GM18508 (cell line): ENCODE results near the gene ARPP21.

Experiments used
- ATAC-seq: cut with Tn5 transposase; IDR thresholded peaks from one replicate; pipeline ENCODE4 v1.9.1; 2021; ENCODE audit warnings: moderate number of reproducible peaks; ENCODE audit not compliant: insufficient read depth, unreplicated experiment

The ARPP21 gene

DNA sequence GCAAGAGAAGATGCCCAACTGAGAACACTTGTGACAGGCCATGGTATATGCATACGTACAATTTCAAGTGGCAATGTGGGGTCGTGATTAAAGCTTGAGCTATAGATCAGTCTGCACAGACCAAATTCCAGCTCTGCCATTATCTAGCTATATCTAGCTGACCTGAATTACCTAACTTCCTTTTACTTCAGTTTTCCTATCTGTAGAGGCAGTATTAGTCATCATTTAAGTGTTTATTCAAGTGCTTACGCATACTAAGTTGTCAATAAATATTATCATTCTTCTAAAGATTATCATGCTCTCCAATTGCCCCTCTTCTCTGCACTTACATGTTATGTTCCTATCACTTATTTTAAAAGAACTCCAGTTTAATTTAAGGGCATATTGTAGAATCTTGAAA is 87.9 kb downstream of the ARPP21 start:
- ATAC-seq, result no peak

DNA sequence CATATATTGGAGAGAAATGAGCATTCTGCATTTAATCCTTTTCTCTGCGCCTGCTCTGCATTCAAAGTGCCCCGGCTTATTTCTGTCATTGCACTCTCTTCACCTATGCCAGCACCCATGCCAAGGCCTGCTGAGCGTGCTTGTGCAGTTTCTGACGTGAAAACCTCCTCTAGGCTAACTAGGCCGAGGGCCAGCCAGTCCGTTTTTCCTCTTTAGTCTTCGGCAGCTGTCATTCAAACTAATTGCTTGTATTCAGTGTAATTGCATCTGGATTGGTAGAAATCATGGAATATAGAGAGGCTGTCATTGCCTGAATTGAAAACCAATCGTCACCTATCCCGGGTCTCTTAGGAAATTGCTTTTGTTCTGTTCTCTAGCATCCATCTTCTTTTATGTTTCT is 94.0 kb downstream of the ARPP21 start:
- ATAC-seq, result no peak

DNA sequence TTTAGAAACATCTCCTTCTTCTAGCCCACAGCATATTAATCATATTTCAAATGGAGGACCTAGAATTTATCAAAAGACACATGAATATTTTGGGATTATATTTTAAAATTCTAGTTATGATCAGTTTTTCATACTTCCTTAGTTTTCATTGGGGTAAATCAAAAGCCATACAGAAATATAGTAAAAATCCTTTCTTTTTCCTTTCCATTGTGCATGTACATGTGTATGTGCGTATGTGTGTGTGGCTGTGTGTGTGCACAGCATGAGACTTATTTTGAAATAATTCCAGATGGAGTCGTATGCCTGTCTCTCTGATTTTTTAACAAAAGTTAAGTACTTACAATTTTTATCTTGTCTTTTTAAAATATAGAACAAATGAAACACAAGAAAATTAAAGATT is 94.5 kb downstream of the ARPP21 start:
- no peak for ATAC-seq

DNA sequence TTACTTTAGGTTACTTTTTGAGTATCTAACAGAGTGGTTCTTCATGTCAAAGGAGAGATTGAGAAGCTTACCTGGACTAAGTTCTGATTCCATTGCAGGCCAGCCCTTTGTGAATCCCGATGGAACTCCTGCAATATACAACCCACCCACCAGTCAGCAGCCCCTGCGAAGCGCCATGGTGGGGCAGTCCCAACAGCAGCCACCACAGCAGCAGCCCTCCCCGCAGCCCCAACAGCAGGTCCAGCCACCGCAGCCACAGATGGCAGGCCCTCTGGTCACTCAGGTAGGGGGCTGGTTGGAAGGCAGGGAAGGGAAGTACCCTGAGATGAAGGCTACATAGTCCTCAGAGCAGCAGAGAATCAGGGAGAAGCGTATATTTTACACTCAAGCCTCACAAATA is 97.8 kb downstream of the ARPP21 start:
- no peak for ATAC-seq

DNA sequence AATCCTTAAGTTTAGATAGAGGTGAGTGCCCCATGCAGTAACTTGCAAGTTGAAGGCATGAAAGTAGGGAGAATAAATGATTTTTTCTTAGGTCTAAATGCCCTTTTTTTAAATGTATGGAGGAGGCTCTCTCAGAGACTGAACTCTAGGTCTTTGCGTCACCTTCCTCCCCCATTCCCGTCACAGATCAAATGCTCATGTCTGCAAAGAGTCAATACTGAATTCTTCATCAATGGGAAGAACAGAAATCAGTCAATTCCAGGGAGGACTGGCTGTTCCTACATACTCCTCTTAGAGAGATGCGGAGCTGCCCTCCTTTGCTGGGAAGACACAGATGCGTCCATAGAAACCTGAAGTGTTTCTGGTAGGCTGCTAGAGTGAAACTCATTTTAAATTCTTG is 98.2 kb downstream of the ARPP21 start:
- no peak for ATAC-seq

DNA sequence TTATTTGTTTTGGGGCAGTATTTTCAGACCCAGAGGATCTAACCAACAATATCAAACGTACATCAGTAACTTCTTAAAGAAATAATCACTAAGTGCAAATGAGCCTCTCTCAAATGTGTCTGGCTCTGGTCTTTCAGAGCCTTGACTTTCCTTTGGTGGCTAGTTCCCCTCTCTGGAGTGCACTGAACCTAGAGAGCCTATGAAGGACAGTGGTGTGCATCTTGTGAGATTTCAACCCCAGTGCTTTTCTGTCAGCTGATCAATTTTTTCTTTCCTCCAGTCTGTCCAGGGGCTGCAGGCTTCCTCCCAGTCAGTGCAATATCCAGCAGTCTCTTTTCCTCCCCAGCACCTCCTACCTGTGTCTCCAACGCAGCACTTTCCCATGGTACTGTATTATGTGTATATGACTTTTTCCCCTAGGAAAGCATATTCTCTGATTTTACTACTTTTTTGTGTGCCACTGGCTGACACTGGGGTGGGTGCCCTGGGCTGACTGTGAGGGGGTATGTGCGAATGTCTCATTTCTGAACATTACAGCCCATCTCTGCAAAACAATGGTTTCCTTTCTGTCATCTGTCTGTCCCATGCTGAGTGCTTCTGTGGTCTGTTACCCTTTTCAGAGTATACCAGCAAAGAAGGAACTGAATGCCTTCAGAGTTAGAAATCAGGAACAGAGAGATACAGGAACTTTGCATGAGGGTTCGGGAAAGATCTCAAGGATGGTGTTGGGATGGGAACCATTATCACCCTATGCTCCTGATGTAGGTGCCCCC is 98.8 kb downstream of the ARPP21 start:
- no peak for ATAC-seq

DNA sequence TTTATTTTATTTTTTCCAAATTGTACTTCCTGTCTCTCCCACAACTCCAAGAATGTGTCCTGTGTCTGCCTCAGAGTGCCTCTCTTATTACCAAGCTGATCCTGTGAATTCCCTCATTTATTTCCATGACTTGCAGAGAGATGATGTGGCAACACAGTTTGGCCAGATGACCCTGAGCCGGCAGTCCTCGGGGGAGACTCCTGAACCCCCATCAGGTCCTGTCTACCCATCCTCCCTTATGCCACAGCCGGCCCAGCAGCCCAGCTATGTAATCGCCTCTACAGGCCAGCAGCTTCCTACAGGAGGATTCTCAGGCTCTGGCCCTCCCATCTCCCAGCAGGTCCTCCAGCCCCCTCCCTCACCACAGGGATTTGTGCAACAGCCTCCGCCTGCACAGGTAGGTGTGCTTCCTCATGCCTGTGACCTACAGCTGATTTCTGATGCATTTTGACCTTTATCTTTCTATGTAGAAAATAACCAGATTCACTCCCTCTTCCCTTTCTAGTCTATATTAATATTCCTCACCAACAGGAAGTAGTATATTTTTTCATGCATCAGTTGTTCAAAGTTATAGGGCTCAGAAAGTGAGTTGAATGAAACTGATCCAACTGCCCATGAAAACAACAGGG is 100.0 kb downstream of the ARPP21 start:
- no peak for ATAC-seq

DNA sequence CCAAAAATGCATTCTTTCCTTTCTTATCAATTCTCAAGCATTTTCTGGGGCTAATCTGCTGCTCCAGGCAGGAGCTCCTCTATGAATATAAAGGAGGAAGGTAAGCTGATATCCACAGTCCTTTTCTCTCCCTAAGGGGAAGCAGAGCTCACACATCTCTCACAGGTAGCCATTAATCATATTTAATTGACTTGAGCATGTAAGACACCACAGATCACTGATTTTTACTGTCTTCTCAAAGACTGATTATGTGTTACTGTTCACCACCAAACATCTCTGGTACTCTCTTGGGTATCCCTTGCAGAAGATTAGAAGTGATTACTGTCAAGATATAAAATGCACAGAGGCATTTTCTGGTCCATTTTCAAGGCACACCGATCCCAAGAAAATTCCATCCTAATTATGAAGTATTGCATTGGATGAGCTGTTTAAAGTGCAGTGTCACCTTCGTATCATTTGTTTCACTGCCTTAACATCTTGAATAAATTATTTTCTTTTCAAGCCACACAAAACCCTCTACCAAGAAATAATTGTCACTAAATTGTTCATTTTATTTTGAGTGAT is 100.7 kb downstream of the ARPP21 start:
- no peak for ATAC-seq

DNA sequence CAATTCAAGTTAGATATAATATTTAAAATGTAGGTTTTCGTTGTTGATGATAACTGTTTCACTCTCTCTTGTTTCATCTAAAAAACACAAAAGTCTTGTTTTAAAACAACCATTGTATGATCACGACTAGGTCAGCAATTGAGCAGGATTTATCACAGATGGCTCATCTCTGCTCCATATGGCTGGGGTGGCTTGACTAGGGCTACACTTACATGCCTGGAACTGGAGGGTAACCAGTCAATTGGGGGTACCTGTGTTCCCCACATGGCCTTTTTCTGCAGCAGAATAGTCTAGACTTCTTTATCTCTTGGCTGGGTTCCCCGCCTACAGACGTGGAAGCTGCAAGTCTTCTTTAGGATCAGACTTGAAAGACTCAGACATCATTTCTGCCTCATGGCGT is 103.9 kb downstream of the ARPP21 start:
- no peak for ATAC-seq

DNA sequence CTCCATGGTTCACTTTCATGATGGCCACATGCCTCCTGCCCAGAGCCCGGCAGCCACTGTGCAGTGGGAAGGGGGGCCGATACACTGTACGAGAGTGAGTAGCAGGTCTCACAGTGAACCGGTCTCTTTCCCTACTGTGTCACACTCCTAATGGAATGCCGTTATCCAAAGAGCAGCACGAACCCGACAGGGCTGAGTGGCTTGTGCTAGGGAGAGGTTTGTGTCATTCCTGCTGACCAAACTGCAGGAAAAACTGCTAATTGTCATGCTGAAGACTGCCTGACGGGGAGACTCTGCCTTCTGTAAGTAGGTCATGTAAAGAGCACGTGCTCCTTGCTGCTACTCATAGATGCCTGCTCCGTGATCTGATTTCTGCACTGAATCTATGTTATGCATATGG is 105.1 kb downstream of the ARPP21 start:
- ATAC-seq, result no peak

DNA sequence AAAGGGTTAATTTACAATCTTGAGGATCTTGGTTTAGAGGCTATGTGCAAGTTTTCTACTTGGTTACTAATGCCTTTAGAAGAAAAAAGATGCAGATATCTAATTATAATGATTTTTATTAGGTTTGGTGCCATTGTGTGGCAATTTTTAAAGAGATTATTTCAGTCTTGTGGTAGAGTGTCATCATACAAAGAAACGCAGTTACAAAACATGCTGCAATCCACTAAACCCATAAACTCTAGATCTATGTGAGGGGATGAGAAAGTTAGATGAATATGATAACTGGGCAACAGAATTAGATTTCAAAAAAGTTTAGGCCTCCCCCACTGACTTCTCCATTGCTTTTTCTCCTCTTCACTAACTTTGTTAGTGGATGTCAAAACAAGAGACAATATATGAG is 106.0 kb downstream of the ARPP21 start:
- no peak for ATAC-seq

DNA sequence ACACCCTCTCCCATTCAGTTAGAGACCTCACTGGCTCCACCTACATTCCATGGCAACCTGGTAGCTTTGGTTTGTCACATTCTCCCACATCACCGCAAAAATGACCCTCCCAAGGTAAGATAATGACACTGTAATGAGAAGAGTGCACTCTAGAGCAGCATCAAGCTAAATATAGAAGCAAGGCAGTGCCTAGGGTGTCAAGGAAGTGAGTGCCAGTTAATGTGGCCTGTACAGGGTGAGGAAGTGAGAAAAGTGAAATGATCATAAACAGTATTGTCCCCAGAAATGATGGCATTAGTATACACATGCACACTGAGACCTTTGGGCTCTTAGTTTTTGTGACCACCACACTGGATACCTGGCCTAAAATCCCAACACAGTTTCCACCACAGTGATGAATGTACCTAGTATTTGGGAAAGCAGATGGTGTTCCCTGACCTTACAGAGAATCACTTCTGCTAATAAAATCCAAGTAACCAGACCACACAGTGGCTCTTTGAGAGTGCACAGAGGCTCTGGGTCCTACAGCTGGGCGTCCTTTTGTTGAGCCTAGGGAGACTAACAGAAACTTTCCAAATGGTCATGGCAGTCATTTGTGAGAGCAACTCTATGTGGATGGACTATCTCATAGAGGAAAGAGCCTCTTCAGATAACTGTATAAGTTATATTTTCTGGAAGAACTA is 106.6 kb downstream of the ARPP21 start:
- ATAC-seq, result no peak

DNA sequence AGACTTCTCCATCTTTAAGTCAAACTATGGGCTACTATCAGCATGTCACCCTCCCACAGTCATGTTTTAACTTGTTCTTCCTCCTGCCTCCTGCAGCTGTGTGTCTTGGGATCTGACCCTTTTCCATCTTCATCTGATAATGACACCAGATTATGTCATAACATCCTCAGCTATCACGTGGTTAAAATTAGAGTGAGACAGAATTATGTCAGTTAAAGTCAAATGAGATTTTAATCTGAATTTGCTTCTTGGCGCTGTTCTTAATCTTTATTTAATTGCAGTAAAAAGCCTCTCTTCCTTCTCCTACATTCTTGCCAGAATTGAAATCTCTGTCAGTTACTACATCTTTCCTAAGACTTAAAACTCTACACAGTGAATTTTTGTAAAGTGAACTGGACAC is 107.2 kb downstream of the ARPP21 start:
- ATAC-seq, result no peak

DNA sequence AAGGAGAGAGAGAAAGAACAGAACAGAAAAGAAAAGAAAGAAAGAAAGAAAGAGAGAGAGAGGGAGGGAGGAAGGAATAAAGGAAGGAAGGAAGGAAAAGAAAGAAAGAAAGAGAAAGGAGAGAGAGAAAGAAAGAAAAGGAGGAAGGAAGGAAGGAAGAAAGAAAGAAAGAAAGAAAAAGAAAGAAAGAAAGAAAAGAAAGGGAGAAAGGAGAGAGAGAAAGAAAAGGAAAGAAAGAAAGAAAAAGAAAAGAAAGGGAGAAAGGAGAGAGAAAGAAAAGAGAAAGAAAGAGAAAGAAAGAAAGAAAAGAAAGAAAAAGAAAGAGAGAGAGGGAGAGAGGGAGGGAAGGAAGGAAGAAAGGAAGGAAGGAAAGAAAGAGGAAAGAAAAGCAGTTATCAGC is 108.8 kb downstream of the ARPP21 start:
- no peak for ATAC-seq

DNA sequence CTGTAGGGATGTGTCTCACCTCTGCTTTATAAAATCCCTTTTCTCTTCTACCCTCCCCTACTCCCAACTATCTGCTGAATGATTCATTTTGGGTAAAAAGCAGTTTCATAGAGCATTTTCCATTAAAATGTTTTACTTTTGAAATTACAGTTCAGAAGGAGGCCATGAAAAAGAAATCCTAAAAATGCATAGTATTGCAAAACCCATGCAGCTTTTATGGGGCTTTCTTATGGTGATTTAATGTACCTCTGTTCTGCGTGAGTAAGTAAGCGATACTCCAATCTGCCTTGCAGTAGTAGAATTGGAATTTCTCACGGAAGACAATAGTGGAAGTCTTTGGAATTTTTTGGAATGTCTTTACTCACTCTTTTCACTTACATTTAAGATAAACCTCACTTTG is 111.9 kb downstream of the ARPP21 start:
- no peak for ATAC-seq

DNA sequence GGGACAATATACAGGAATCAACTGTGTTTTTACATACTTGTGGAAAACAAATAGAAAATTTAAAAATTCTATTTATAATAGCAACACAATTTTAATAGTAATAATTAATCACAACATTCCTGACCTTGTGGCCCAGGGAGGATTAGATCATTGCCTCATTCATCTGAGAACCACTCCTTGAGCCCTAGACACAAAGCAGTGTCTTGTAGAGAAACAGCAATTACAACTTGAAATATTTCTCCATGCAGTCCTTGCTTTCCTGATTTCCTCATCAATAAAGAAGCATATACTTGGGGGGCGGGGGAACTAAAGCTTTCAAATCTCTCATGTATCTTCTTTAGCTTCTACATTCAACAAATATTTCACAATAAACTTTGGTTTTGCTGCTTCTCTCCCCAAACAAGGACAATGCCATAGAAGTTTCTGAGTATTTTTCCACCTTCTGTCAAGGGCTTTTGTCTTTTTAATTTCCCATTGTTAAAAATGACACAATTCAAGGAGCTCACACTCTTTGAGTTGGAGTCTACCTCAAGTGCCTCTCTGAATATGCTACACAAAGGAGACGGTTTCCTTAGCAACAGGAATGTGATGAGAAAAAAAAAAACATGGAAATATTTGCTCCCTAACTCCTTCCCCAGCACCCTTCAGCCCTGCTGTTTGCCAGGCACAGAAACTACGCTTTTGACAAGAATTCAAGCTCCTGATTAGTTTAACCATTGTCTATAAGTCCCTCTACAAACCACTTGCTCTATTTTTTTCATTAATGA is 118.8 kb downstream of the ARPP21 start:
- no peak for ATAC-seq

DNA sequence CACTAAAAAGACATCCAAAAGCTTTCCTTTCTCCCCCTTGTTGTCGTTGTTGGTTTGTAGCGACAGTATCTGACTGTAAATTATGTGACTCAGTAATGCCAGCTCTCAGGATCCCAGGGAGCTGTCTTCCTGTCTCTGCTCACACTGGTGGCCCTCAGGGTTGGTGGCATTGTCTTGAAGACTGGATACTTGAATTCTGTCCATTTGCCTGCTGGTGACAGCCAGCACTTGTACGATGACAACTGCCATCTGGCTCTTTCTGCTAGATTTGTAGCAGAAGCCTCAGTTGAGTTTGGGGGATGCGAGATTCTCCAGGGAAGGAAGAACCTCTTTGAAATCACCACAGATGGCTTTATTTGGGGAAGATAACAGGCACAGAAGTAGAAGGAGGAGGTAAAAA is 120.8 kb downstream of the ARPP21 start:
- ATAC-seq, result no peak

DNA sequence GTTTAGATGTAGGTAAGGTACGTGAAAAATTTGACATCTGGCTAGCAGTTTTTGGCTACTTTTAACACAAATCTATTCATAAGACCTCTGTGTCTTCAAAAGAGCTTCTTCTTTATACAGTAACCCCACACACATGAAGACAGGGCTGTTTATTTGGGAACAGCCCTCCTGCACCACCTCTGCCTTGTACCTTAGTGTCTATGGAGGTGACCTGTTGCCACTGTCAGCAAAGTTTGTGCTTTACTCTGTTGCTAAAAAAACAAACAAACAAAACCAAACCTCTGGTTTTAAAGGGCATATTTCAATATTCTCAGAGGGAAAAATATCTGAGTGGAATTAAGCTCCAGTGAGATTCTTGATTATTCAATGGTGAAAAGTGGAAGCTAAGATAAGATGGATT is 122.0 kb downstream of the ARPP21 start:
- no peak for ATAC-seq

DNA sequence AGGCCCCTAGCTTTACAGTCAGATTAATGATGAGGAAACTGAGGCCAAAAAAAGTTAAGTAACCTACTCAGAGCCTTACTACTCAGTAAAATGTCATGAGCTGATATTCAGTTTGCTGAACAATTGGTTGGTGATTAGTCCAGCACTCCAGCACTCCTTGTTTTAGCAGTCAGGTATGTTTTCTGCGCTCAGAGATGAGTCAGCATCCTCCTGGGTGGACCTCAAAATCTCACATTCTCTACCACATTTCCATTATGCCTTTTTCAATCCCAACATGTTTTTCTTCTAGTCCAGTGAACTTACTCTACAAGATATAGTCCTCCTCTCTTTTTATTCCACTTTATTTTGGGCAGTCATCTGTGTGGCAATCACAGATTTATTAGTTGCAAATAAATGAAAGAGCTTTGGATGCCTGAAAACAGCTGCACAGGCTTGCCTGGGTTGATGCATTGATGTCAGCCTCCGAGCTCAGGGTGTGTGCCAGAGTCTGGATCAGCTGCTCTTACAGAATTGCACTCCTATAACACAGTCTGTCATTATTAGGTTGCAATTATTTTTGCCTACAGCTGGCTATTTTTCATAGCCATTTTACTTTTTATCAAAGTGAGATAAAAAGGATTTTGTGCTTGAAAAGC is 133.2 kb downstream of the ARPP21 start:
- no peak for ATAC-seq

DNA sequence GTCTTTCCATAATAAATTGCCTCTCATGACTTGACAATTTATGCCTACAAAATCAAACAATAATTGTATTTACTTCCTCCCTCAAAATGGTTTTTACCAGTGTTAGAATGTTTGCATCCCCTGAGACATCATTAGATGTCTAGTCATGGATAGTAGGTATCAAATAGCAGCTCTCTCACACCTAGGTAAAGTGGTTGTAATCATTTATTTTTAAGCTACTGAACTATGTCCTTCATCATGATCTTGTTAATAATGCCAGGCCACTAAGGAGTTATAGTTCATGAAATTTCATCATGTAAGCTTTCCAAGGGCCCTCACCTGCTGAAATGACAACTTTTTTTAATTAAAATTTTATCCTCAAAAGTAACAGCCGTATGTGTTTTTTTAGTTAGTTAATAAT is 134.1 kb downstream of the ARPP21 start:
- no peak for ATAC-seq
